Measurements from ENCODE around the gene CSNK1G2. TPM values are rescaled to one million over a fixed set of nuclear protein-coding genes. Genes with fewer than 3 reads are reported as not detected.

The CSNK1G2 gene
- total and polyA plus RNA-seq, 2 experiments from 2014 or later, result 39.6 to 147 TPM

- TF ChIP-seq CTCF (conservative IDR thresholded peaks at IDR 0.05; ENCODE audit: low read depth in 2 of 2), result no peak
- TF ChIP-seq ETS1 (IDR thresholded peaks at IDR 0.05), result no peak
These were observed 35.1 kb upstream of the CSNK1G2 start (continued) for GRCh38 chr19:1905863-1906375.

- Histone ChIP-seq H3K4me2 (no peak overlapping the region; the same call in 1 of the 2 replicates), H3K36me3 (ENCODE audit: insufficient read depth) (no peaks in the 10 kb centered on the region), H3K4me1 (ENCODE audit: insufficient read depth) (peaks cover 12% of the 10 kb centered on the region), H4K20me1 (replicated peaks; ENCODE audit: insufficient read depth) (peaks cover 7% of the 10 kb centered on the region), H2AFZ (no peak overlapping the region), H3K9me2 (ENCODE audit: insufficient read depth) (no peaks in the 10 kb centered on the region), H3K27ac (ENCODE audit: low read depth) (no peak overlapping the region), H3K27me3 (ENCODE audit: insufficient read depth) (no peaks in the 10 kb centered on the region), H3K4me3 (no peak overlapping the region), H3F3A (replicated peaks; ENCODE audit: low read depth) (peaks cover 20% of the 10 kb centered on the region), H3K79me2 (replicated peaks; ENCODE audit: insufficient read depth) (peaks cover 64% of the 10 kb centered on the region)
- Mint-ChIP-seq H3K4me3 (peak overlapping the region; percentile 24; the same call in 1 of the 3 replicates), H3K9me3 (peaks cover 4% of the 10 kb centered on the region; the same call in 1 of the 3 replicates), H3K36me3 (ENCODE audit: low read depth) (peaks cover 12% of the 10 kb centered on the region), H3K4me1 (peaks cover 21% of the 10 kb centered on the region), H3K27me3 (ENCODE audit: insufficient read depth, low read depth, poor library complexity) (peaks cover 19% of the 10 kb centered on the region), H3K27ac (no peak overlapping the region)
- TF ChIP-seq NANOG (IDR thresholded peaks at IDR 0.05; ENCODE audit: borderline replicate concordance), result no peak
- TF ChIP-seq CREB1 (CRISPR knock-in tag; IDR thresholded peaks at IDR 0.05; ENCODE audit: low read depth), result no peak
- no peak for TF ChIP-seq REST (IDR thresholded peaks at IDR 0.05; ENCODE audit: unreplicated experiment)
- TF ChIP-seq EZH2 (IDR thresholded peaks at IDR 0.05; ENCODE audit: low read depth, unreplicated experiment), result no peak
- DNase-seq (ENCODE audit: low spot score) (no peak), ATAC-seq (no peak)
These were observed 33.9 kb upstream of the CSNK1G2 start for GRCh38 chr19:1906985-1907562.

All from GM23338 (cell line).